ENCODE results near the gene PODXL2.
"Not testable (repeated sequence)": the region's sequence is repeated elsewhere in the genome, so short reads cannot be mapped to it uniquely, and the experiment has no call there.

PODXL2 gene

GRCh38 chr3:127652246-127652995, 23.4 kb downstream of the PODXL2 start:
- no peak for FAIRE-seq
- DNase-seq (ENCODE audit: insufficient read length, low spot score): peak; percentile 76

- DNase-seq (ENCODE audit: insufficient read length, low spot score) (no peak), FAIRE-seq (no peak)
These were observed 25.4 kb downstream of the PODXL2 start for GRCh38 chr3:127654374-127654773.

GRCh38 chr3:127654993-127655392, 26.0 kb downstream of the PODXL2 start:
- not testable (repeated sequence) for DNase-seq (ENCODE audit: insufficient read length, low spot score); FAIRE-seq

GRCh38 chr3:127655641-127656040, 26.7 kb downstream of the PODXL2 start:
- DNase-seq (ENCODE audit: insufficient read length, low spot score) (no peak), FAIRE-seq (no peak)

GRCh38 chr3:127656906-127657305, 27.9 kb downstream of the PODXL2 start:
- no peak for DNase-seq (ENCODE audit: insufficient read length, low spot score)
- FAIRE-seq: no peak

- FAIRE-seq: no peak
- no peak for DNase-seq (ENCODE audit: insufficient read length, low spot score)
These were observed 29.2 kb downstream of the PODXL2 start for GRCh38 chr3:127658234-127658633.

- FAIRE-seq: no peak
- DNase-seq (ENCODE audit: insufficient read length, low spot score): no peak
These were observed 31.8 kb downstream of the PODXL2 start for GRCh38 chr3:127660621-127661251.

- FAIRE-seq: no peak
- no peak for DNase-seq (ENCODE audit: insufficient read length, low spot score)
These were observed 32.6 kb downstream of the PODXL2 start for GRCh38 chr3:127661600-127661999.

- DNase-seq (ENCODE audit: insufficient read length, low spot score) (no peak), FAIRE-seq (no peak)
These were observed 33.0 kb downstream of the PODXL2 start for GRCh38 chr3:127662001-127662469.

- no peak for FAIRE-seq
These were observed 34.2 kb downstream of the PODXL2 start for GRCh38 chr3:127663151-127663550.

GRCh38 chr3:127665165-127665564, 36.2 kb downstream of the PODXL2 start:
- DNase-seq (ENCODE audit: insufficient read length, low spot score) (no peak), FAIRE-seq (no peak)

More at GRCh38 chr3:127663151-127663550, 34.2 kb downstream of the PODXL2 start:
- no peak for DNase-seq (ENCODE audit: insufficient read length, low spot score)

GRCh38 chr3:127665586-127665985, 36.6 kb downstream of the PODXL2 start:
- FAIRE-seq (no peak), DNase-seq (ENCODE audit: insufficient read length, low spot score) (no peak)

GRCh38 chr3:127666676-127667075, 37.7 kb downstream of the PODXL2 start:
- no peak for FAIRE-seq
- DNase-seq (ENCODE audit: insufficient read length, low spot score): no peak

- no peak for DNase-seq (ENCODE audit: insufficient read length, low spot score)
- no peak for FAIRE-seq
These were observed 38.2 kb downstream of the PODXL2 start for GRCh38 chr3:127667119-127667681.

GRCh38 chr3:127668906-127669305, 39.9 kb downstream of the PODXL2 start:
- FAIRE-seq: no peak
- DNase-seq (ENCODE audit: insufficient read length, low spot score): no peak

GRCh38 chr3:127669541-127670228, 40.7 kb downstream of the PODXL2 start:
- no peak for DNase-seq (ENCODE audit: insufficient read length, low spot score)

GRCh38 chr3:127670229-127670559, 41.2 kb downstream of the PODXL2 start:
- FAIRE-seq: no peak
- DNase-seq (ENCODE audit: insufficient read length, low spot score): no peak

More at GRCh38 chr3:127669541-127670228, 40.7 kb downstream of the PODXL2 start:
- no peak for FAIRE-seq

GRCh38 chr3:127670761-127671522, 42.0 kb downstream of the PODXL2 start:
- DNase-seq (ENCODE audit: insufficient read length, low spot score): no peak
- no peak for FAIRE-seq

GRCh38 chr3:127671523-127672428, 42.8 kb downstream of the PODXL2 start:
- FAIRE-seq (peak; percentile 74), DNase-seq (ENCODE audit: insufficient read length, low spot score) (no peak)
